GM12878 (cell line): ENCODE results near the gene AGBL5. TPM values are rescaled to one million over a fixed set of nuclear protein-coding genes. Genes with fewer than 3 reads are reported as not detected.
A peak's percentile ranks its signal among the peaks of the same experiment; 100 is the strongest.
"Not testable (repeated sequence)": the region's sequence is repeated elsewhere in the genome, so short reads cannot be mapped to it uniquely, and the experiment has no call there.

Source experiments
- ATAC-seq: fragments of 200-7000 bp; cut with Tn5 transposase; 3 replicates; pipeline ENCODE4 v1.9.1; 2020; ENCODE audit warnings: mild to moderate bottlenecking, moderate library complexity
- BruUV-seq: library from RNA; stranded (reverse); fragments of 400-500 nt; replicated peaks from 2 replicates; lab custom pipeline; 2021; lab: Mats Ljungman, UMichigan
- CTCF ChIA-PET: fragments of 300-600 bp; sonication (Branson Sonifier 250); formaldehyde crosslinking; extraction: SDS; loops from one replicate; lab custom pipeline; 2021; ENCODE audit warnings: inconsistent platforms; lab: Yijun Ruan, JAX
- POLR2A ChIA-PET: fragments of 350-600 bp; formaldehyde crosslinking; extraction: SDS; loops from one replicate; lab custom pipeline; 2021; ENCODE audit warnings: inconsistent platforms; lab: Charles Lee
- RAD21 ChIA-PET: fragments of 300-600 bp; sonication (Branson Sonifier 250); formaldehyde crosslinking; loops from one replicate; lab custom pipeline; 2023; ENCODE audit warnings: antibody characterized with exemption; ENCODE audit not compliant: unreplicated experiment; lab: Charles Lee
- SMC1A ChIA-PET: fragments of 300-600 bp; sonication (Branson Sonifier 250); formaldehyde crosslinking; loops from one replicate; lab custom pipeline; 2023; ENCODE audit not compliant: unreplicated experiment, uncharacterized antibody; lab: Charles Lee
- DNase-seq: peaks from one replicate; pipeline ENCODE4 v3.0.0-alpha.2; 2011; ENCODE audit warnings: low read depth, low spot score
- FAIRE-seq: peaks from 3 replicates; lab custom pipeline; 2011; peaks lifted over from hg19 to GRCh38; lab: Jason Lieb, UNC
- H2AFZ ChIP-seq: 2 replicates; pipeline ENCODE4 v1.6.0; 2011; ENCODE audit warnings: low read depth, low read length, control low read depth; ENCODE audit not compliant: control insufficient read depth
- H3K27ac ChIP-seq: 2 replicates; pipeline ENCODE4 v1.5.1; 2011; ENCODE audit warnings: control low read depth; ENCODE audit not compliant: control insufficient read depth, insufficient read depth
- H3K27me3 ChIP-seq, 2 experiments: replicated peaks in 1 of 2; 2 replicates each; pipeline versions ENCODE4 v1.6.0 to v1.6.1; 2011; ENCODE audit warnings: low read length in 1 of 2; ENCODE audit not compliant: control insufficient read depth in 2 of 2, insufficient read depth in 2 of 2
- H3K36me3 ChIP-seq, 2 experiments: 2 replicates each; pipeline ENCODE4 v1.5.1; 2011; ENCODE audit warnings: low read length in 1 of 2; ENCODE audit not compliant: control insufficient read depth in 2 of 2, insufficient read depth in 2 of 2
- H3K4me1 ChIP-seq: 2 replicates; pipeline ENCODE4 v1.6.1; 2011; ENCODE audit warnings: mild to moderate bottlenecking, low read length, moderate library complexity, mixed read lengths; ENCODE audit not compliant: control insufficient read depth, insufficient read depth
- H3K4me2 ChIP-seq: 2 replicates; pipeline ENCODE4 v1.6.0; 2011; ENCODE audit warnings: control low read depth; ENCODE audit not compliant: control insufficient read depth, insufficient read depth
- H3K4me3 ChIP-seq: fragments of 200-600 bp; sonication (generic); 2 replicates; pipeline ENCODE4 v1.5.1; 2016
- H3K79me2 ChIP-seq: 2 replicates; pipeline ENCODE4 v1.6.0; 2011; ENCODE audit warnings: low read length; ENCODE audit not compliant: control insufficient read depth, insufficient read depth
- H3K9ac ChIP-seq: 2 replicates; pipeline ENCODE4 v1.8.0; 2011; ENCODE audit warnings: low read length, control low read depth, mixed read lengths; ENCODE audit not compliant: control insufficient read depth, insufficient read depth
- H3K9me3 ChIP-seq: replicated peaks from 3 replicates; pipeline ENCODE4 v1.5.1; 2011; ENCODE audit warnings: mild to moderate bottlenecking, low read length; ENCODE audit not compliant: control insufficient read depth, insufficient read depth
- H4K20me1 ChIP-seq: 2 replicates; pipeline ENCODE4 v1.6.0; 2011; ENCODE audit not compliant: control insufficient read depth, insufficient read depth
- BACH1 ChIP-seq: fragments of 450-650 bp; IDR thresholded peaks from 2 replicates; pipeline ENCODE4 v1.6.1; 2017; ENCODE audit warnings: mild to moderate bottlenecking, borderline replicate concordance
- CBFB ChIP-seq: IDR thresholded peaks from 2 replicates; pipeline ENCODE4 v1.6.1; 2016; ENCODE audit warnings: antibody characterized with exemption, low read depth
- CEBPZ ChIP-seq: fragments of 150-350 bp; IDR thresholded peaks from 2 replicates; pipeline ENCODE4 v1.6.1; 2016; ENCODE audit warnings: low read depth, low read length
- E2F8 ChIP-seq: fragments of 450-650 bp; IDR thresholded peaks from 2 replicates; pipeline ENCODE4 v1.6.1; 2018; ENCODE audit warnings: mild to moderate bottlenecking, low read depth, moderate library complexity; ENCODE audit not compliant: partially characterized antibody
- ESRRA ChIP-seq: IDR thresholded peaks from 2 replicates; pipeline ENCODE4 v1.6.1; 2012; ENCODE audit warnings: mild to moderate bottlenecking, low read length, improper control_type of control experiment
- EZH2 ChIP-seq: IDR thresholded peaks from 2 replicates; pipeline ENCODE4 v1.6.1; 2012; ENCODE audit warnings: low read depth, mild to moderate bottlenecking, control low read depth, inconsistent platforms, low read length, borderline replicate concordance; ENCODE audit not compliant: control insufficient read depth
- KLF5 ChIP-seq: fragments of 450-650 bp; IDR thresholded peaks from 2 replicates; pipeline ENCODE4 v1.6.1; 2014; ENCODE audit warnings: mild to moderate bottlenecking; ENCODE audit not compliant: partially characterized antibody
- SIX5 ChIP-seq: IDR thresholded peaks from 2 replicates; pipeline ENCODE4 v1.6.1; 2011; ENCODE audit warnings: mild to moderate bottlenecking, low read depth, low read length, moderate library complexity; ENCODE audit not compliant: severe bottlenecking
- SPI1 ChIP-seq: IDR thresholded peaks from 2 replicates; pipeline ENCODE4 v1.6.1; 2011; ENCODE audit warnings: low read depth, mild to moderate bottlenecking, low read length, moderate library complexity, borderline replicate concordance; ENCODE audit not compliant: insufficient read depth
- TBL1XR1 ChIP-seq: IDR thresholded peaks from 2 replicates; pipeline ENCODE4 v1.6.1; 2012; ENCODE audit warnings: low read depth, low read length, improper control_type of control experiment
- YY1 ChIP-seq: IDR thresholded peaks from 2 replicates; pipeline ENCODE4 v1.6.1; 2011; ENCODE audit warnings: low read depth, mild to moderate bottlenecking, low read length
- ZNF592 ChIP-seq: fragments of 450-650 bp; IDR thresholded peaks from 2 replicates; pipeline ENCODE4 v1.6.1; 2017; ENCODE audit warnings: mild to moderate bottlenecking, moderate library complexity
- WGBS: methylation state at CpG from one replicate; pipeline ENCODE4 v1.1.6; 2016; ENCODE audit warnings: low lambda C conversion rate; ENCODE audit not compliant: insufficient replicate concordance, insufficient coverage; ENCODE audit errors: missing lambda C conversion rate; 5-methylcytosine and 5-hydroxymethylcytosine counted together
- in situ Hi-C: fragments of 300-500 bp; cut with MboI; formaldehyde crosslinking; loops from 9 replicates; pipeline ENCODE4 v1.14.3; 2018; ENCODE audit warnings: mixed read lengths
- intact Hi-C: fragments of 100-400 bp; cut with micrococcal nuclease; formaldehyde crosslinking; loops from one replicate; pipeline ENCODE4 v1.14.2; 2022; ENCODE audit not compliant: unreplicated experiment
- polyA plus RNA-seq, 11 experiments: library from polyadenylated mRNA; depleted of rRNA in 4 of 11; unstranded in 6 of 11; stranded (reverse) in 5 of 11; fragments of >200 nt; fragmentation: Nextera tagmentation in 4 of 11; fragmentation: Illumina TruSeq in 1 of 11; extraction: Ambion mirVana in 4 of 11; extraction: Trizol in 1 of 11; gene quantifications; 1 replicate in 1 of 11; 2 replicates in 10 of 11; pipeline versions ENCODE4 v1.2.1 to v1.2.3, GENCODE V29; 2011 to 2016; ENCODE audit warnings: inconsistent platforms in 2 of 11, missing spikeins in 2 of 11, low read depth in 1 of 11
- total RNA-seq, 4 experiments: library from RNA; depleted of rRNA in 3 of 4; stranded (reverse); fragments of >200 nt in 3 of 4; fragmentation: Illumina TruSeq in 1 of 4; extraction: Trizol in 1 of 4; gene quantifications; 2 replicates each; pipeline versions ENCODE4 v1.2.1 to v1.2.3, GENCODE V29; 2013 to 2021

AGBL5 gene
- total and polyA plus RNA-seq, 10 of the 15 experiments (the other 5 are each of a cell fraction or from before 2014, with no cell fraction given), result 1.9 to 28.5 (median 19.5) TPM

- TF ChIP-seq SPI1 (no peak), ZNF592 (no peak), YY1 (no peak), CEBPZ (no peak), BACH1 (no peak), KLF5 (no peak), CBFB (no peak), TBL1XR1 (no peak), E2F8 (no peak), EZH2 (no peak), ESRRA (no peak), SIX5 (no peak)
Observed at GRCh38 chr2:27118525-27119329, 67.3 kb downstream of the AGBL5 start, which contains the start of gene CGREF1 (continued).

GRCh38 chr2:27119330-27119670 is 67.8 kb downstream of the AGBL5 start:
- DNase-seq, H3K4me1 ChIP-seq, CTCF ChIA-PET, POLR2A ChIA-PET, FAIRE-seq, H3K9me3 ChIP-seq, H4K20me1 ChIP-seq, in situ Hi-C loops, H3K4me3 ChIP-seq, H3K27me3 ChIP-seq, H3K79me2 ChIP-seq, intact Hi-C loops, BruUV-seq, H3K9ac ChIP-seq, SMC1A ChIA-PET, ATAC-seq, H3K27ac ChIP-seq, RAD21 ChIA-PET, H3K36me3 ChIP-seq: not testable (repeated sequence)
- Histone ChIP-seq H3K4me2 (peak overlapping the region; percentile 48; the same call in 1 of the 2 replicates), H2AFZ (peak overlapping the region; percentile 16)
- 52% methylated on average over 8 of the region's 8 CpGs for WGBS
